Activated naive CD4-positive, alpha-beta T cell treated with anti-CD3 and anti-CD28 coated beads, Interleukin-2, amount 50 U/mL, for 24 hours (primary cell): ENCODE measurements around the gene CHURC1.

Experiments used
- H3K27ac Mint-ChIP-seq: one replicate; pipeline ENCODE4 v1.8.0; 2021; ENCODE audit warnings: mild to moderate bottlenecking, mixed read lengths
- H3K27me3 Mint-ChIP-seq: one replicate; pipeline ENCODE4 v1.8.0; 2021; ENCODE audit warnings: mixed read lengths
- H3K36me3 Mint-ChIP-seq: one replicate; pipeline ENCODE4 v1.8.0; 2021; ENCODE audit warnings: mixed read lengths
- H3K4me1 Mint-ChIP-seq: one replicate; pipeline ENCODE4 v1.8.0; 2021; ENCODE audit warnings: mixed read lengths
- H3K4me3 Mint-ChIP-seq: one replicate; pipeline ENCODE4 v1.8.0; 2021; ENCODE audit warnings: mild to moderate bottlenecking, mixed read lengths
- H3K9me3 Mint-ChIP-seq: one replicate; pipeline ENCODE4 v1.8.0; 2021; ENCODE audit warnings: mixed read lengths

The CHURC1 gene

GRCh38 chr14:64943556-64943955, 29.3 kb downstream of the CHURC1 start:
- no peaks in the 10 kb centered on the region for H3K9me3 Mint-ChIP-seq
- H3K4me3 Mint-ChIP-seq = no peak overlapping the region
- peaks cover 68% of the 10 kb centered on the region for H3K4me1 Mint-ChIP-seq
- no peaks in the 10 kb centered on the region for H3K27me3 Mint-ChIP-seq
- no peak overlapping the region for H3K27ac Mint-ChIP-seq
- peaks cover 4% of the 10 kb centered on the region for H3K36me3 Mint-ChIP-seq

GRCh38 chr14:64944041-64944440, 29.8 kb downstream of the CHURC1 start:
- no peaks in the 10 kb centered on the region for H3K9me3 Mint-ChIP-seq
- no peaks in the 10 kb centered on the region for H3K27me3 Mint-ChIP-seq
- H3K27ac Mint-ChIP-seq = no peak overlapping the region
- H3K4me1 Mint-ChIP-seq = peaks cover 65% of the 10 kb centered on the region
- H3K36me3 Mint-ChIP-seq = peaks cover 4% of the 10 kb centered on the region
- no peak overlapping the region for H3K4me3 Mint-ChIP-seq

GRCh38 chr14:64944861-64945260, 30.6 kb downstream of the CHURC1 start:
- Mint-ChIP-seq H3K36me3 (peaks cover 4% of the 10 kb centered on the region), H3K27ac (no peak overlapping the region), H3K9me3 (no peaks in the 10 kb centered on the region), H3K4me1 (peaks cover 58% of the 10 kb centered on the region), H3K27me3 (no peaks in the 10 kb centered on the region), H3K4me3 (no peak overlapping the region)

DNA sequence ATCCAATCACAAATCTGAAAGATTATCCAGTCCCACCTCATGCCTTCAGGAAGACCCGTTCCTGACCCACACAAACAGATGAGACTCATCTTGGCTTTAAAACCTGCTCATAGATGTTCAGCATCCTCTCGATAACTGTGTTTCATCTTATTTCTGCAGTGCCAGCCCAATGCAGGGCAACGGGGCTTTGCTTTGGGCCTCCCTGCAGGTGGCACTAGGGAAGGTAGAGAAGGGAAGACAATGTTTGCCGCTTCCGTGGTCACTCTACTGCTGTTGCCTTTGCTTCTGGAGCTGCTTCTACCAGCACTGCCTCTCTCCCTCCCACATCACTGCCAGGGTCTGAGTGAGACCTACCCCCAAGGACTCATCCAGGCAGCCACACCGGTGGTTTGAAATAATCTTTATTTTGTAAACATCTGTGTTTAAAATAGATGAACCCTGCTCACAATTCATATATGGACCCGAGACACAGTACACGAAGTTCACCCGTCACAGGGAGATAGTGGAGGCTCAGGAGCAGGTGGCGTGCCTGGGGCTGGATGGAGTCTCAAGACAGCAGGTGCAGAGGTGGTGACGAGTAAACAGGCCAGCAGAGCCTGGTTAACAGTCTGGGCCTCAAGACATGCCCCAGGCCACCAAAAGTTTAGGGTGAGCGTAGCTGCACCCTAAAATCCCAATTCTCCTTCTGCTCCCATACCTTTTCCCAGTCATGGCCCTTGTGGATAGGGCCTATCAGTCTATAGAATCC, 31.4 kb downstream of the CHURC1 start:
- peaks cover 4% of the 10 kb centered on the region for H3K36me3 Mint-ChIP-seq
- peak overlapping the region; percentile 68 for H3K27ac Mint-ChIP-seq
- H3K9me3 Mint-ChIP-seq = no peaks in the 10 kb centered on the region
- H3K4me3 Mint-ChIP-seq = no peak overlapping the region
- H3K27me3 Mint-ChIP-seq = no peaks in the 10 kb centered on the region
- H3K4me1 Mint-ChIP-seq = peaks cover 50% of the 10 kb centered on the region

GRCh38 chr14:64946310-64947045, 32.2 kb downstream of the CHURC1 start:
- Mint-ChIP-seq H3K27me3 (no peaks in the 10 kb centered on the region), H3K36me3 (no peaks in the 10 kb centered on the region), H3K9me3 (no peaks in the 10 kb centered on the region), H3K27ac (peak overlapping the region; percentile 68), H3K4me3 (no peak overlapping the region), H3K4me1 (peaks cover 44% of the 10 kb centered on the region)

- Mint-ChIP-seq H3K4me3 (no peak overlapping the region), H3K9me3 (no peaks in the 10 kb centered on the region), H3K4me1 (peaks cover 45% of the 10 kb centered on the region), H3K27me3 (no peaks in the 10 kb centered on the region), H3K27ac (no peak overlapping the region), H3K36me3 (no peaks in the 10 kb centered on the region)
Measured at GRCh38 chr14:64947710-64948611, 33.7 kb downstream of the CHURC1 start.

DNA sequence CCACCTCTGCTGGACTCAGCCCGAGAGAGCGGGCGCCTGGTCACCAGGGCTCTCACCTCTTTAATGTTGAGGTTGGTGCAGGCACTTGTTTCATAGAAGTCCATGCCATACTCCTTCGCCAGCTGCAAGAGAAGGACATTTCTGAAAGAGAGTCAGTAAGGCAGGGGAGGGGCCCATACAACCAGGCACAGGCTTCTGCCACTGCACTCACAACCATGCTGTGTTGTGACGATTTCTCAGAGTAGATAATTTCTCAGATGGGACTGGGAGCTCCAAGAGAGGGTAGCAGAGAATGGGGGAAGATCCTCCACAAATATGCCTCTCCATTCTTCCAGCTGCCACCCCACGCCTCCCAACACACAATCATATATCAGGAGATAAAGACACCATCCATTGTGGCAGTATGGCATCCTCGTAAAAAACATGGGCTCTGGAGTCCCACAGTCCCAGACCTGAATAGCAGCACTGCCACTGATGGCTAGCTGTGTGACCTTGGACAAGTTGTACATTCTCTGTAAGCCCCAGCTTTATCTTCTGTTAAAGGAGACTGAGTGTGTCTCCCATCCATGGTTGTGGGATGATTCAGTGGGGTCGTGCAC, 34.5 kb downstream of the CHURC1 start:
- Mint-ChIP-seq H3K36me3 (no peaks in the 10 kb centered on the region), H3K27me3 (no peaks in the 10 kb centered on the region), H3K4me3 (no peak overlapping the region), H3K9me3 (no peaks in the 10 kb centered on the region), H3K4me1 (peaks cover 42% of the 10 kb centered on the region), H3K27ac (no peak overlapping the region)

- no peak overlapping the region for H3K27ac Mint-ChIP-seq
- H3K4me3 Mint-ChIP-seq = no peak overlapping the region
- H3K27me3 Mint-ChIP-seq = no peaks in the 10 kb centered on the region
- H3K9me3 Mint-ChIP-seq = no peaks in the 10 kb centered on the region
- H3K4me1 Mint-ChIP-seq = peaks cover 33% of the 10 kb centered on the region
- no peaks in the 10 kb centered on the region for H3K36me3 Mint-ChIP-seq
Measured at GRCh38 chr14:64950889-64951288, 36.6 kb downstream of the CHURC1 start.

- no peaks in the 10 kb centered on the region for H3K27me3 Mint-ChIP-seq
Measured at GRCh38 chr14:64951291-64951690, 37.0 kb downstream of the CHURC1 start.

DNA sequence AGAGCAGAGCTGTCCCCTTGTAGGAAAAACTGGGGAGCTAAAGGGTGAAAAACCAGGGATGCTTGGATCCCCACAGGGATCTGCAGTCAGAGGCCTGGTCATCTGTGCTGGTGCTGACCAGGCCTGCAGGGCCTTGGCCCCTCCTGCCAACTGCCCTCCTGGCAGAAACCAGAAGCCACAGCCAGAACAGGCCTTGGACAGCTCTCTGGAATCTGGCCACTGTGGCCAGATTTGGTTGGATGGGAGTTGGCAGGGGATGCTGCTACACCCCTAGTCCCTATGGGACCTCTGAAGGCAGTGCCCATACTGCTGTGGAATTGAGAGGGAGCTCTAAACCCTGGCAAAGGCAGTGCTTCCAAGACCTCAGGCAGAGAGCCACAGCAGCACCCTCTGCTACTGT, 37.5 kb downstream of the CHURC1 start:
- Mint-ChIP-seq H3K4me1 (peaks cover 25% of the 10 kb centered on the region), H3K36me3 (no peaks in the 10 kb centered on the region), H3K27me3 (no peaks in the 10 kb centered on the region), H3K27ac (no peak overlapping the region), H3K4me3 (no peak overlapping the region), H3K9me3 (no peaks in the 10 kb centered on the region)

More at GRCh38 chr14:64951291-64951690, 37.0 kb downstream of the CHURC1 start:
- Mint-ChIP-seq H3K9me3 (no peaks in the 10 kb centered on the region), H3K4me1 (peaks cover 29% of the 10 kb centered on the region), H3K27ac (no peak overlapping the region), H3K4me3 (no peak overlapping the region), H3K36me3 (no peaks in the 10 kb centered on the region)

DNA sequence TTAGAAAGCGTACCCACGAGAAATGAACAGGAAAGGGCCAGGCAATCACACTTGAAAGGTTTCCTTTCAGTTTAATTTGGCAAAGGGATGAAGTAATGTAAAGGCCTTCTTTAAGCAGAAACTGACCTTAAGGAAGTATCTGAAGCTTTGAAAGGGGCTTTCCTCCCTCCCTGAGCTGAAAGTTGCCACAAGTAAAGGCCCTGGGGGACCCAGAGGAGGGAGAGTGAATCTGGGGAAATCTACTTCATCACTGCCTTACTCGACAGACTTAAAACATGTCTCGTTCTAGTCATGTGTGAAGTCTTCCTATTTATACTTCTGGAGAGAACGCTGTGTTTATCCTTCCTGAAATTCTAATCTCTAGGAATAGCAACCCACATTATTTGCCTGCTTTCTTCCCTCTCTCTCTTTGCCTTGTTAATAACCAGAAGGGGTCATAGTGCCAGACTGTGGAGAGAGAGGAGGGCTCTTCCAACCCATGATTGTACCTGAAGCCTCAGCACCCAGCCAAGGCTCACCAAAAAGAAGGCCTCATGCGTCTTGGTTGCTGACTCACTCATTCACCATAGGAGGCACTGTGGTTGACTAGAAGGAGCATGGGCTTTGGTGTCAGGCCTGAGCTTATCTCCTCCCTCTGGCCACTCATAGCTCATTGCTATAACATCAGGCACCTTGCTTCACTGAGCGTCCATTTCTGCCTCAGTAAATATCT, 38.5 kb downstream of the CHURC1 start:
- no peaks in the 10 kb centered on the region for H3K36me3 Mint-ChIP-seq

GRCh38 chr14:64953310-64953654, 39.0 kb downstream of the CHURC1 start:
- Mint-ChIP-seq H3K27me3 (no peaks in the 10 kb centered on the region), H3K4me1 (peaks cover 13% of the 10 kb centered on the region), H3K27ac (no peak overlapping the region), H3K4me3 (no peak overlapping the region), H3K36me3 (no peaks in the 10 kb centered on the region), H3K9me3 (no peaks in the 10 kb centered on the region)

More for the DNA sequence above, 38.5 kb downstream of the CHURC1 start:
- Mint-ChIP-seq H3K27me3 (no peaks in the 10 kb centered on the region), H3K9me3 (no peaks in the 10 kb centered on the region), H3K4me3 (no peak overlapping the region), H3K27ac (no peak overlapping the region), H3K4me1 (peaks cover 16% of the 10 kb centered on the region)

- Mint-ChIP-seq H3K36me3 (no peaks in the 10 kb centered on the region), H3K27me3 (no peaks in the 10 kb centered on the region), H3K4me3 (no peak overlapping the region), H3K27ac (peak overlapping the region; percentile 43), H3K9me3 (no peaks in the 10 kb centered on the region), H3K4me1 (peaks cover 13% of the 10 kb centered on the region)
Measured at GRCh38 chr14:64953661-64954060, 39.4 kb downstream of the CHURC1 start.

DNA sequence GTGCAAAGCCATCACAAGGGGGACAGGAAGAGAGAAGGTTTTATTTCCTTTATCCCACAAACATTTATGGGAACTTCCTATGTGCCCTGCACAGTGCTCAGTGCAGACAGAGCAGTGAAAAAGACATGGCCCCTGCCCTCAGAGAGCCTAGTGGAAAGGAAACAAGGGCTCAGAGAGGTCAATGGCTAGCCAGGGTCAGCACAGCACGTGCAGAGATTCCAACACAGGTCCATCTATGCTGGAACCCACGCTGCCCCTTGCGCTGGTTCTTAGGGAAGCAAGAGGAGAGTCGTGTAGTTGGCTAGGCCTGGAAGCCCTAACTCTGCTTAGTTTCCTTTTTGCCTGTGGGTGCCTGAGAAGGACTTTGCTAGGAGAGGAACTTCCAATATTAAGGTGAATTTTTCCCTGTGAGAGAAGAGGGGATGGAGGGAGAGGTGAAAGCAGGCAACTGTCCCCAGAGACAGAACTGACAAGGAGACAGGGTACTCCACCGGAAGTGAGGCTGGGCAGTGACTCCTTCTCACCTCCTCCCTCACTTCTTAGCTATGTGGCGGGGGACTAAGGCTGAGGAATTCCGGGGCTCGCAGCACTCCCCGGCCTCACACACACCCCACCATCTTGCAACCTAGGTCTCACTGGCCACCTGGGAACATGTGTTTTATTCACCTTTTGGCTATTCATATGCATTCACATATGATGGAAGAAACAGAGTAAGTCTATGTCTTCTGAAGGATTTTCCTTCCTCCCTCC, 40.4 kb downstream of the CHURC1 start:
- Mint-ChIP-seq H3K36me3 (no peaks in the 10 kb centered on the region), H3K4me3 (no peak overlapping the region), H3K9me3 (no peaks in the 10 kb centered on the region), H3K27me3 (no peaks in the 10 kb centered on the region), H3K27ac (no peak overlapping the region), H3K4me1 (peaks cover 13% of the 10 kb centered on the region)
